IPS-20b (cell line): ENCODE data around the gene METTL16.

Experiments used
- H3K27ac ChIP-seq: one replicate; pipeline ENCODE4 v1.5.1; 2013; ENCODE audit warnings: low read length
- H3K27me3 ChIP-seq: 2 replicates; pipeline ENCODE4 v1.6.1; 2013; ENCODE audit warnings: mild to moderate bottlenecking, low read length, inconsistent platforms; ENCODE audit not compliant: insufficient read depth
- H3K36me3 ChIP-seq: 2 replicates; pipeline ENCODE4 v1.6.1; 2013; ENCODE audit warnings: low read depth, mild to moderate bottlenecking, inconsistent platforms, low read length, moderate library complexity; ENCODE audit not compliant: insufficient read depth
- H3K4me1 ChIP-seq: 2 replicates; pipeline ENCODE4 v1.6.1; 2013; ENCODE audit warnings: mild to moderate bottlenecking, control low read depth, inconsistent platforms, low read length, moderate library complexity; ENCODE audit not compliant: insufficient read depth
- H3K4me3 ChIP-seq: 2 replicates; pipeline ENCODE4 v1.5.1; 2013; ENCODE audit warnings: mild to moderate bottlenecking, low read length, inconsistent platforms
- H3K9ac ChIP-seq: 2 replicates; pipeline ENCODE4 v1.6.1; 2013; ENCODE audit warnings: low read depth, mild to moderate bottlenecking, inconsistent platforms, low read length, moderate library complexity
- H3K9me3 ChIP-seq: 2 replicates; pipeline ENCODE4 v1.6.1; 2013; ENCODE audit warnings: mild to moderate bottlenecking, low read depth, low read length, inconsistent platforms; ENCODE audit not compliant: insufficient read depth

The METTL16 gene

DNA sequence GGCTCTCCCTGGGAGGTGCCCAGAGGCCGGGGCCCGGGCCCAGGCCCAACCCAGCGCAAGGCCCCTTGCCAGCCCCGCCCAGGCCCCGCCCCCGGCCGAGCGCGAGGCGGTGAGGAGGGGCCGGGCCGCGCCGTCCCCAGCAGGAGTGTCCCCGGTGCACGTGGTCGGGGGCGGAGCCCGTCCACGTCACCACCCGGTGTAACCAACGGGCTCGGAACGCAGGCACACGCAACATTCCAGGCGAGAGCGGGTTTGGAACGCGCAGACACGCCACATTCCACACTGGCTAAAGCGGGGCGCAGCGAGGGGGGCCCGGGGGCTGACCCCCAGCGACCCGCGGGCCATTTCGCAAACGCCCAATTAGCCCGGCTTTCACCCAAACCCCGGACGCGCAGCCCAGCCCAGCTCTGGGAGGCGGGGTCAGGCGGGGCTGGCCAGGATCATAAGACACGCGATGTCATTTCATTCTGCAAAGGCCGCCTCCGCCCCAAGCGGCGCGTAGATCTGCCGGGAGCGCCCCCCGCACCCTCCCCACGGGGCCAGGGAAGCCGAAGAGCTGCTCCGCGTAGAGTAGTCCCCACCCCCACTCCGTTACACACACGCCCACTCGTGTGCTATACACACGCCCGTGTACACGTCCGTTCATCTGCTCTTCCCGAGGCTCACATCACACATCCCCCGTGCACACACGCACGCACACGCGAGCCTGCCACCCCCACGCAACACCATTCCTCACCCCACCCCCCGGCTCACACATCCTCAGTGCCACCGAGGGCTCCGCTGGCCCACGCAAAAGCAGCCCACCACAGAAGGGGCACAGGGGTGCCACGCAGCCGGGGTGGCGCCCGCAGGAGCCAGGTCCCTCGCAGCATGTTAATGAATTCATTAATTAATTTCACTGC, 111.9 kb downstream of the METTL16 start:
- Histone ChIP-seq H3K4me1 (peaks cover 27% of the 10 kb centered on the region), H3K9ac (peak overlapping the region; percentile 96), H3K36me3 (no peaks in the 10 kb centered on the region), H3K9me3 (no peaks in the 10 kb centered on the region), H3K27ac (peak overlapping the region; percentile 94), H3K27me3 (peaks cover 8% of the 10 kb centered on the region; the same call in 1 of the 2 replicates), H3K4me3 (peak overlapping the region; percentile 88)

DNA sequence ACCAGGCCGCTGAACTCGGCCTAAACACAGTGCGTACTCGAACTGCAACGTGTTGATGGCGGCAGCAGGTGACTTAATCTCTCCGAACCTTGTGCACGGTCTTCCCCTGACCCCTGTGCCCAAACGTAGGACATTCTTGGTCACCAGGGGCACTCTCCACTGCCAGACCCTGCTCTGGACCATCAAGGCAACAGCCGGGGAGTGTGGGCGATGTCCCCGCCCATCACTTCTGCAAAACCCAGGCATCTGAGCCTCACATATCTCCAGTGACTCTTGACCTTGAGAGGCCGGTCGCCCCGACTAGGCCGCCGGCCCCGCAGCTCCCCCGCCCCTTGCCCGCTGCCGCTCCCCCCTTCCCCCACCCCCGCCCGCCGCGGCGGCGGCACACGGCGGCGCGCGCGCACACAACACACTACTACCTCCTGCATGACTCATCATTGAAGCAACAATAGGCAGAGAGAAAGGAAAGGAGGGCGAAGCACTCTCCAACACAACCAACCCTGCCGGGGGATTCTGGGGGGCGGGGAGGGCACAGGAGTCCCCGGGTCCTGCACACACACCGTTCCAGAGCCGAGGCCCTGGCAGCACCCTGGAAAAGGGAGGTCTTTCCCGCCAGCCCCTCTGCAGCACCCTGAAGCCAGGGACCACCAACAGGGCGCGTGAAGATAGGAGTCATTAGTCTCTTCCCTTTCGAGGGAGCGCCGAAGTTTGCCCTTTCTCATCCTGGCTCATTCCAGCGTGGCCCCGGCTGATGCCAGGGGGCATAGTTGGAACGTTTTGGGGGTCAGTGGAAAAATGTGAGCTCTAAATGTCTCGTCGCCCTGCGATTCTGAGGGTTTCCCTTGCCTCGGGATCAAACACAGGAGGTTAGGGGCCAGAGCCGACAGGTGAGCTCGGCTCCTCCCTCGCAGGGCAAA, 112.8 kb downstream of the METTL16 start:
- Histone ChIP-seq H3K27ac (peak overlapping the region; percentile 94), H3K36me3 (no peaks in the 10 kb centered on the region), H3K9me3 (no peaks in the 10 kb centered on the region), H3K4me3 (peak overlapping the region; percentile 88), H3K4me1 (peaks cover 27% of the 10 kb centered on the region), H3K27me3 (peaks cover 8% of the 10 kb centered on the region; the same call in 1 of the 2 replicates), H3K9ac (peak overlapping the region; percentile 96)

DNA sequence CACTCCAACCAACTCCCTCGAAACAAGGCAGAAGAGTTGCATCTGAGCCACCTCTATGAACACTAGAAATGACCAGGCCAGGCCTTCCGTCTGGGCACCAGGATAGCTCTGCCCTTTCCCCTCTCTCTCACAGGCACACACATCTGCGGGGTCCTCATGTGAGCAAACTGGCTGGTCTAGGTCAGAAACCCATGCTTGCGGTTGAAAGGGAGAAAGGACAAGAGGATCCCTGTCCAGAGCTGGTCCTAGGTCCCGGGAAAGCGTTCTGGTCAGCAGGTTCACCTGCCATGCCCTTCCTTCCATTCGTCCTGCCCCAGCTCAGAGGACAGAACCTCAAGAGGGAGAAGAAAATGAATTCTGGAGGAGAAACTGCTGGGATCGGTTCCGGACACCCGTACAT, 113.5 kb downstream of the METTL16 start:
- H3K27ac ChIP-seq, result peak overlapping the region; percentile 60
- peak overlapping the region; percentile 96 for H3K9ac ChIP-seq
- H3K4me1 ChIP-seq, result peaks cover 27% of the 10 kb centered on the region
- no peaks in the 10 kb centered on the region for H3K9me3 ChIP-seq
- peaks cover 7% of the 10 kb centered on the region; the same call in 1 of the 2 replicates for H3K27me3 ChIP-seq
- no peaks in the 10 kb centered on the region for H3K36me3 ChIP-seq
- H3K4me3 ChIP-seq, result peak overlapping the region; percentile 88

DNA sequence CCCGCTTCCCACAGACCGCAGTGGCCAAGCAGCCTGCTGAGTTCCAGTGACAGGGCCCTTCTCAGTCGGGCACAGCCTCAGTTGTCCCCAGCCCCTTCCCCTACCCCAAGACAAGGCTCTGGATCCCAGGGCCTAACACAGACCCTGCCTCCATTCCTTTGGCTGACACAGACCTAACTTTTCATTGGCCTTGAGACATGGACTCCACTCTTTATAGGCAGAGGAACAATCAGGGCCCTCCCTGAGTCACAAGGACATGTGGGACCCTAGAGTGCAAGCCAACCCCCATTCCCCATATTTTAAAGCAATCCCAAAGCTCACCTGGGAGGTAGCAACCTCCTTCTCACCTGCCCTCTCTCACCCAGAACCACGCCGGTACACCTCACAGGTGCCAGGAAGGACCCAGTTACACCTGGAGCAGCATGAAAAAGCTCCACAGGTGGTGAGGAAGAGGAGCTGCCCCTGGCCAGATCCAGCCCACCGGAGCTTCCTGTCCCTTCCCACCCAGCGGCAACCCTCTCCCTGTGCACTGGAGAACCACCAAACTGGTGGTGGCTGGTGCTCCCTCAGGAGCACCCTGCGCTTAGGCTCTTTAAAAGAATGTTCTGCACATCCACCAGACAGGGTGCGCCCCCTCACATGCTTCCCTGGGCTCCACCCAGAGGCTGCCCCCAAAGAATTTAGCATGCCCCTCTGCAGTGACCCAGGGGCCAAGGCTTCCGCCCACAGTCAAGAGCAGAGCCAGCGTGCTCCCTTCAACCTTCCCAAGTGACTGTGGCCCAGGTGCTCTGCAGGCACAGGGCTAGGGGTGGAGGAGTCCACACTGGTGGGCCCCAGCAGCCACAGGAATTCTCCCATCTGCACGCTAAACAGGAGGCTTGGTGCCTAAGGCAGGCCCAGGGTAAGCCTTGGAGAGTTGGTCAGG, 114.2 kb downstream of the METTL16 start:
- H3K27me3 ChIP-seq, result peaks cover under 1% of the 10 kb centered on the region; the same call in 1 of the 2 replicates
- H3K9ac ChIP-seq, result peak overlapping the region; percentile 96; the same call in 1 of the 2 replicates
- H3K4me1 ChIP-seq, result peaks cover 26% of the 10 kb centered on the region
- peak overlapping the region; percentile 88 for H3K4me3 ChIP-seq
- no peaks in the 10 kb centered on the region for H3K36me3 ChIP-seq
- no peaks in the 10 kb centered on the region for H3K9me3 ChIP-seq
- H3K27ac ChIP-seq, result no peak overlapping the region

DNA sequence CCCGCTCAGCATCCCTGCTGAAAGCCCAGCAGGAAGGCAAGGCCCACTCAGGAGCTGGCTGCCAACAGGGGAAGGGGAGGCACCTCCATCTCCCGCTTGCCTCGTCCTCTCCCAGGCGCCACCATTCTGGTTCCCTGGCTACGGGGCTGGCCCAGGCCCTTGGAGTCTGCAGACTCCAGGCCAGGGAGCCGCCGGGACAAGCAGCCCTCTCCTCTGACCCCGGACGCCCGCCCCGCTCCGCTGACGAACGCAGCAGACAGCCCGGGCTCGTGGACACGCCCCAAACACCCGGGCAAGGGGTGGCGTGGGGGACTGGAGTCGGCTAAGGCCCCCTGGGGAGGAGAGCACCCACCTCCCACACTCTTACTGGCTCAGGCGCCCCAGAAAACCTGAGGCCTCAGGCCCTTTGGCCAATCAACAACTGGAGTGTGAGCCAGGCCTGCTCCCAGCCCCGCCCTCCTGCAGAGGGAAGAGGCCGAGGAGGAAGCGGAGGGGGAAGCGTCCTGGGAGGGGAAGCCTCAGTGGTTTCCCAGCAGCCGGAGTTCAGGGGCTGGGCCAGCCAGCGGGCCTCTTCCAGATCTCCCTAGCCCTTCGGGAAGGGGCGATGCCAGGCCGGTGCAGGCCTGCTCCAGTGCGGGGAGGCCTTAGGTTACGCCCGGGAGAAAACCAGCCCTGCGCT, 115.0 kb downstream of the METTL16 start:
- Histone ChIP-seq H3K9ac (peak overlapping the region; percentile 61; the same call in 1 of the 2 replicates), H3K27me3 (no peaks in the 10 kb centered on the region), H3K9me3 (no peaks in the 10 kb centered on the region), H3K4me1 (peaks cover 25% of the 10 kb centered on the region), H3K36me3 (no peaks in the 10 kb centered on the region), H3K4me3 (peak overlapping the region; percentile 63), H3K27ac (peak overlapping the region; percentile 51)

DNA sequence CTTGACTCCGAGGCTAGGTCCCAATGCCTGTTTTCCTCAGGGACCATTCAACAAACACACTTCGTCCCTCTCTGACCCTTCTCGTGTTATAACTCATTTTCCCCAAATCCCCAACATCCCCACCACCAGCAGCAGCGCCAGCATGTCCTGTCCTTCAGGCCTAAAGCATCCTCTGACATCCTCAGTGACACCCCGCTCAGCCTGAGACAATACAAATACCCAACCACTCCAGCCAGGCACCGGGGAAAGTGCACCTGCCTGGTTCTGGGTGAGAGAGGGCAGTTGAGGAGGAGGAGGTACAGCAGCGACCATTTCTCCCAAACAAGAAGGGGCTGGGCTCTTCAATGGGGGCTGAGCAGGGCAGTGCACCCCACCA, 115.5 kb downstream of the METTL16 start:
- Histone ChIP-seq H3K9ac (peak overlapping the region; percentile 33; the same call in 1 of the 2 replicates), H3K9me3 (no peaks in the 10 kb centered on the region), H3K4me3 (peak overlapping the region; percentile 63), H3K27me3 (no peaks in the 10 kb centered on the region), H3K27ac (peak overlapping the region; percentile 51), H3K36me3 (no peaks in the 10 kb centered on the region), H3K4me1 (peaks cover 25% of the 10 kb centered on the region)

DNA sequence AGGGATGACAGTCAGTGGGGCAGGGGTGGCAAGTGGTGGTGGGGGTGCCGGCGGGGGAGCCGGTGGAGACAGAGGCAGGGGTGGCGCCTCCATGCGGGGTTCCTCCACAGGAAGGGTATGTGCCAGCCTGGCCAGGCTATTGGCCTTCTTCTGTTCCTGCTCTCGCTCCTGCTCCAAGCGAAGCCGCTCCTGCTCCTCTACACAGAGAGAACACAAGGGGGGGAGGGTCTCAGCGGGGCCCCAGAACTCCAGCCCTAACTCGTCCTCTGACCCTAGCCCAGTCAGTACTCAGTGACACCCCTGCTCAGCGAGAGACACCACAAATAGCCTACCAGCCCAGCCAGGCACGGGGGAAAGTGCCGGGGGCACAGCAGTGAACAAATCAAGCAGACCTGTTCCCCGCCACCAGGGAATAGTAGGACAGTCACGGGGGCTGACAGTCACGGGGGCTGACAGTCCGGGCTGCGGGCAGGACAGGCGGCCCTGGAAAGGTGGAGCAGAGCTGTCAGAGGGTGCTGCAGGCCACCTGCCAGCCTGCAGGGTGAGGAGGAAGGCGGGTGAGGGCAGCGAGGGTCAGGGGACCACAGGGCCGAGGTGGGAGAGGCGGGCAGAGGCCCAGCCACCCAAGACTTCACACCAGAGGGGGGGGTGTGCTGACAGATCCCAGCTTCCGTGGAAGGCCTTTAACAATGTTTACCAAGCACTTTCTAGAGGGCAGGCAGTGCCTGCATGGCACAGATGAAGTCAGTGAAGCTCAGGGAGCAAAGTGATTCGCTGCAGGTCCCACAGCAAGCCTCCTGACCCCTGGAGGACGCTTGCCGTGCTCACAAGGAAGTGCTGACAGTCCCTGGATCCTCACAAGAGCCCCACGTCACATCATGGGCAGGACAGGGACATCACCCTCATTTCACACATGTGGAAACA, 116.2 kb downstream of the METTL16 start:
- peak overlapping the region; percentile 63; the same call in 1 of the 2 replicates for H3K4me3 ChIP-seq
- H3K9ac ChIP-seq, result no peak overlapping the region; the same call in 1 of the 2 replicates
- H3K9me3 ChIP-seq, result no peaks in the 10 kb centered on the region
- peaks cover 1% of the 10 kb centered on the region; the same call in 1 of the 2 replicates for H3K36me3 ChIP-seq
- H3K27me3 ChIP-seq, result no peaks in the 10 kb centered on the region
- no peak overlapping the region for H3K27ac ChIP-seq
- peaks cover 25% of the 10 kb centered on the region for H3K4me1 ChIP-seq

DNA sequence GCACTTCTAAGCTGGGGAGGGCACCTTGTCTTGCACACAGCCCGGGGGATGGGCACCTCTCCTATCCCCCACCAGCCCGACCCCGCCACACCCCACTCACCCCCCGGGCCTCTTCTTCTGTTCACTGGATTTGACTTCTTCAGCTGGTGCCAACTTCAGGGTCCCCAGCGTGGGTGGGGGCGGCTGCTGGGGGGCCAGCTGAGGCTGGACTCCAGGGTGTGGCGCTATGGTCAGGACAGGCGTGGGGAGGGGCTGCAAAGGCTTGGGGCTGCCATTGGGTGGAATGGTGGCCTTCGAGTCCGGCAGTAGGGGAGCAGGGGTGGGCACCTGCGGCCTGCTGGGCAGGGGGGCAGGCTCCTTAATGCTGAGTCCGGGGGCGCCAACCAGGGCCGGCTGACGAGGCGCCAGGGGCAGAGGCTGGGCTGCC, 116.9 kb downstream of the METTL16 start:
- no peaks in the 10 kb centered on the region for H3K27me3 ChIP-seq
- H3K9me3 ChIP-seq, result no peaks in the 10 kb centered on the region
- H3K4me1 ChIP-seq, result peaks cover 25% of the 10 kb centered on the region
- H3K9ac ChIP-seq, result no peak overlapping the region
- no peak overlapping the region for H3K4me3 ChIP-seq
- H3K27ac ChIP-seq, result no peak overlapping the region
- H3K36me3 ChIP-seq, result peaks cover 5% of the 10 kb centered on the region; the same call in 1 of the 2 replicates

DNA sequence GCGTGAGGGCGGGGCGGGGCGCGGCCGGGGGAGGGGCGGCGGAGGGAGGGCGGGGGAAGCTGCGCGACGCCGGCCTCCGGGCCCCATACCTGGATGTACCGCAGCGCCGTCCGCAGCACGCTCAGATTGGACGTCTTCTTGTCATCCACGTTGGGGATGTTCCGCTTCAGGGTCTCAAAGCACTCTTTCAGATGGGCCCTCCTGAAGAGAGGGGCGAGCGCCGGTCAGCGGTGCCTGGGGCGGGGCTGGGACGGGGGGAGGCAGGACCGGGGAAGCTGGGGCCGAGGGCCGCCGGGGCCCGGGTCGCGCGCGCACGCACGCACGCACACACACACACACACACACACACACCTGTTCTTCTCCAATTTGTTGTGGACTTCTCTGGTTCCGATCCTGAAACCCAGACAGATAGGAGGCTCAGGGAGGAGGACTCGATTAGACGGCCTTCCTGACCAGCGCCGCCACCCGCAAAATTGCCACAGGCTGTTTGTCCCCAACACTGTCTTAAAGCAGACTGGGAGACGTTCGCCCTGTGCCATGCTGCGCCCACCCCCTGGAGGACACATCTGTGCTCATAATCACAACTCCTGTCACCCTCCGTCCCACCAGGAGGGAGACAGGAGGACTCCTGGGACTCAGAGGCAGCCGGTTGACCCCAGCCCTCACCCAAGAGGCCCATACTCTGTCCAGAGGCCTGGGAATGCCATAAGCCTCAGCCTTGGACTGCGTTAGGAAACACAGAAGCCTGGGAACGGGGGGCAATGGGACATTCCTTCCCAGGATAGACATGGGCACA, 117.5 kb downstream of the METTL16 start:
- peaks cover 25% of the 10 kb centered on the region for H3K4me1 ChIP-seq
- H3K27ac ChIP-seq, result no peak overlapping the region
- no peak overlapping the region; the same call in 1 of the 2 replicates for H3K9ac ChIP-seq
- peaks cover 5% of the 10 kb centered on the region; the same call in 1 of the 2 replicates for H3K36me3 ChIP-seq
- H3K9me3 ChIP-seq, result no peaks in the 10 kb centered on the region
- no peaks in the 10 kb centered on the region for H3K27me3 ChIP-seq
- H3K4me3 ChIP-seq, result peak overlapping the region; percentile 54; the same call in 1 of the 2 replicates
